HL-60/S4 treated with phorbol 12-myristate 13-acetate at 8.2 ng/mL for 4 days and 3 days (cell line): ENCODE data around the gene NTNG1.
"Not testable (repeated sequence)": the region's sequence is repeated elsewhere in the genome, so short reads cannot be mapped to it uniquely, and the experiment has no call there.

Experiments used
- in situ Hi-C: fragments of 300-500 bp; cut with MboI; formaldehyde crosslinking; loops from 2 replicates; pipeline ENCODE4 v1.15.0; 2022; ENCODE audit warnings: low sequenced_read_pairs

NTNG1 gene

DNA sequence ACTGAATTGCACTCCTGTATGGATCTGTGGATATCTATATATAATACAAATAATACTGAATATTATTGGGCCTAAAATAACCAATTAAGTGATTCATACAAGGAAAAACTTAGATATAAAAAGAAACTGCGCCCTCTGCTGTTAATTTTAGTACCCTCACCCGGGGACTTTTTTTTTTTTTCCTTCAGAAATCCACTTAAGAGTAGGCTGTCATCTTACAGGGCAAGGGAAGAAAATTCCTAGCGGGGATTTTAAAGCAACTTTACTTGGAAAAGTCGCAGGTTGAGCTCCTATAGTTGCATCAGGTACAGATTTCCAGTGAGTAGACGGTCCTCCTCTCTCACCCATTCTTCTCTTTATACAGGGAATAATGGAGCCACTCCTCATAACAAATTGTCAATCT, 1.3 kb downstream of the NTNG1 start:
- in situ Hi-C loops = no loop called here

DNA sequence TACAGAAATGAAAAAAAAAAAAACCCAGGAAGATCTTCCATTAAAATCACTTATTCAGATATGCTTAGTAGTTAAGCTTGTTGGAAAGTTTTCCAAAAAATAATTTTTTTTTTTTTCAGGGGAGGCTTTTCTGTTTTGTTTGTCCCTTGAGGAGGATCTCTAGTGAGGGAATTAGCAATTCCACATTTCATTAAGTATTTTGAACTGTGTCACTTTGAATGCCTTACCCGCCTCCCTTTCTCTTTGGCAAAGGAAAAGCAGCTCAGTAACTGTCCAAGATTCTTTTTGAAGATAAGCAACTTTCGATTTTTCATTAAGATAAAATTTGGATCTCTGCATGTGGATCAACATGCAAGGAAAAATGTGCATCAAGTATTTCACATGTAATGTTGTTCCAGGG, 1.8 kb downstream of the NTNG1 start:
- in situ Hi-C loops = no loop called here

DNA sequence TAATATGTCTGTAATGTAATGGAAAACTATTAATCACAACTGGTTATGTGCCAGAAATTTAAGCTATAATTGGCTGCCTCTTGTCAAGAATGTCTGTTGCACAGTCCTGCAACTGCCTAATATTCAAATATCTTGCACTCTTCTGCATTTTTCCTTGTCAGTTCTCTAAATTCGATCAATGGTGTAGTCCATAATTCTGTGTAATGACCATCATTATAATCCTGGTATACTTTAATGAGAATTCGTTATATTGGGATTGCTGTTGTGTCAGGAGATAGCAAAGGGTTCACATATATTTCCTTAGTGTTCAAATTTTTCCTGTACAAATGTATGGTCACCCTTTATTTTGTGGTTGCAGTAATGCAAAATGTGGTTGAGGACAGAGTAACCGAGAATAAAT, 4.8 kb downstream of the NTNG1 start:
- in situ Hi-C loops = no loop called here

DNA sequence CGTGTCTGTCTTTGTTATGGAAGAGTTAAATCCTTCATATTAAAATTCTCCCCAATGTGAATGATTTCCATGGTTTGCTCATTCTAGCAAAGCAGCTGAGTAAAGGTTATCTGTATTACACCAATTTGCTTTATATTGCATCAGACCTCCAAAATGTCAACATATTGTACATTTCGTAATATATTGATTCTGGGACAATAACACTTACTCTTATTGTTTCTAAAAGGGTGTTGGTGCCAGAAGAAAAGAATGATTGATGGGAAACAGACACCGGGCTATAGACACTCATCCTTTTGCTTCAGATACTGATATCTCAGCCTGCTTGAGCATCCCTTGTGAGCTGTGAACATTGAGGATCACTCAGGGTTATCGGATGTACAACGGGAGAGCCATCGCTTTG, 7.0 kb downstream of the NTNG1 start:
- in situ Hi-C loops = no loop called here

DNA sequence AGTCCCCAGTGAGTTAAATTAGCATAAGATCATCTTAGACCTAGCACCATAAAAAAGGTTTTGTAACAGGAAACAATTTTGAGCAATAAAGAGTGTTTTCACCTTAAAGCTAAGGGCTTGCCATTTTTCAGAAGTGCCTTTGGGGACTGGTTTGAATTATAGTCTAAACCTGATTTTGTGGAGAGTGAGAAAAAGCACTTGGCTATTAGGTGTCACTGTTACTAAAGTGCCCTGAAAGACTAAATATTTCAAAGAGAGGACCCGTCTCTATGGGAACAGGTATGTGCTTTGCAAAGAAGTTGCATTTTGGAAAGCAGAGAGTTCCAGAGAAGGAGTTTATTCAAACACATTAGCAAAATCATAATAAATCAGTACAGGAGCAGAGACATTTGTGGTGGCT, 9.1 kb downstream of the NTNG1 start:
- in situ Hi-C loops = no loop called here

DNA sequence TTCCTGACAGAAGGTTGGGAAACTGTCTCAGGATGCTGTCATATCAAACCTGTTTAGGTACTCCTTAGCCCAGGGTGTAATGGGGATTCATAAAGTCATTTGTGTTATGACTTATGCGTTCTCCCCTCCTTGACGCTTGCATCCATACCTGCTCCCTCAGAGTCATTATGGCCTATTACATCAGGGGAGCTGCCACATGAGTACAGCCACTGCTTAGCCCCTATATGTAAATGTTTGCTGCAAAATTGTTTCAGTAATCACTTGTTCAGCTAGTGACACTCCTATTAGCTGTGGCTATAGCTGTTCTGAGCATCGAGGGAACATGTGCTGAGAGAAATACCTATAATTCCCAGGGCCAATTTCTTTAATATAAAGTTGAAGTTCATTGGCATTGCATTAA, 10.5 kb downstream of the NTNG1 start:
- in situ Hi-C loops = no loop called here

DNA sequence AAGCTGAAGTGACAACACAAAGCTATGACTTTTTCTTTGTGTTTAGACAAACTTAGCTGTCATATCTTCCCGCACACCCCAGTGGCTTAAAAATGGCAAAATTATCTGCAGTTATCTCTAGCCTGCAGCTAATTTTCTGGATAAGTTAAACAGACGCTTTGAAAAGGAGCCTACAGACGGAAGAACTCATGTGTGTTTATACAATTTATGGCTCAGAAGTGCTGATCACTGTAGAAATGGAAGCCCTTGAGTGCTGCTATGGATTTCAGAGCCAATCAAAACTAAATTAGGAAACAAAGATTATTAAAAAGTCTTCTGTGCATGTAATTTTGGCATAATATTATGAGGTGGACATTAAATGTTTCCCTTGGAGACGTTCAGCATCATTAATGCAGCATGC, 11.6 kb downstream of the NTNG1 start:
- in situ Hi-C loops = no loop called here

DNA sequence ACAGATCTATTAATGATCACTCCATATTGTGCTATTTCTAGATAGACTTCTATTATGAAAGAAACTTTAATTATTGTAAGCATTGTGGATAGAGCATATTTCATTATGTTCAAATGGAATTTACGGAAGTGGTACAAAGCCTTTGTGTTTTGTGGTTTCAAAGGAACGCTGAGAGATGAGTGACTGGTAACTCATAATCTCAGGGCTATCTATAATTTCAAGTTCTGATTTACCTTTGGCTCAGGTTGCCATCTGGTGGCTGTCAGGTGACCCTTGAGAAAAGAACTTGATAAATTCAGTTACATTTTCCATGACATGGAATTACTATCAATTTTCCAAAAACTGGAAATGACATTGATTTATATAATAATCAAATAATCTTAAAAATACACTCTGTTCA, 12.2 kb downstream of the NTNG1 start:
- in situ Hi-C loops = no loop called here

DNA sequence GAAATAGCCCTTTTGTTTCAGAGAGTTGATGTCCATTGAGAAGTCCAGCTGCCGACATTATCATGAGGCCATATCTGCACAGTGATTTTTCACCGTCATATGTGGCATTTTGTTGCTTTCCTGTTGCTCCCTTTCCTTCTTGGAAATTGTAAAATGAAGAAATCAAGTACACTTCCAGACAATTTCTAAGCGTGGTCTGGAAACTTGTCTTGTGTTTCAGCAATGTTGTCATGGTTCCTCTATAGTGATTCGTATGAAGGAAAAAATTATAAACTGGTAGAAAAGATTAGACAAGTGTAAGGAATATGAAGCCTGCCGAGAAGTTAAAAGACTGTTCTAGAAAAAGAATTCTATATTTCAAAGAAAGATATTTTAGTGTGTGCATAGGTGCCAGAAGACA, 17.7 kb downstream of the NTNG1 start:
- in situ Hi-C loops = no loop called here

DNA sequence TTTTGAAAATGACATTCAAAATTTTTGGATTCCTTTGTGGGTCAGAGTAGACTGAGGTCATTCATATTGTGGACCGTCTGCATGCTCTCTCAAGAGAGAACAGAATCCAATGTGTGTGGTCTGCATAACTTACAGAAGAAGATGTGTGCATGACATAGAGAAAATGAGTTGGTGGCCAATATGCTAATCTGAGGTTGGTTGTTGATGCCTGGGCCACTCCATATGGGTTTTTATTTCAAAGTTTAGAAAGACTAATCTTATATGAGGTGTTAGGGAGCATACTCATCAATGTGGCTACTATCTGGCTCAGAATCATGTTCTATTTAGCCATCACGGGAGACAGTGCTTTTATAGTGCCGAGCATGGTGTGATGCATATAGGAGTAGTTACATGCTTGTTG, 18.2 kb downstream of the NTNG1 start:
- in situ Hi-C loops = no loop called here

DNA sequence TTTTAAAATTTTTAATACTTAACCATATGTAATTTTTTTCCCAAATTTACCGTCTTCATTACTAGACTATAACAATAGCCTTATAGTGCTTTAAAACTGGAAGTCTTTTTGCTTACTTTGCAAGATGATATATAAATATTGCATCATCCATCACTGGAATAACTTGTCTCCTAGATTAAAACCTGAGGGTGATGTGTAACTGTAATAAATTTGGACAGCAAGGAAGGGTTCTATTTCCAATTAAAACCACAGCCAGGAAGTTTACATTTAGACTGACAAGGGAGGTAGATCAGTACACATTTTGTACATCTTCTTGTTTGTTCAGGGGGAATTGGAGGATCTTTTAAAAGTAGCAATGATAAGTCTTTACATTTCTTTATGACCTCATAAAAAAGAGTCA, 21.9 kb downstream of the NTNG1 start:
- in situ Hi-C loops = no loop called here

DNA sequence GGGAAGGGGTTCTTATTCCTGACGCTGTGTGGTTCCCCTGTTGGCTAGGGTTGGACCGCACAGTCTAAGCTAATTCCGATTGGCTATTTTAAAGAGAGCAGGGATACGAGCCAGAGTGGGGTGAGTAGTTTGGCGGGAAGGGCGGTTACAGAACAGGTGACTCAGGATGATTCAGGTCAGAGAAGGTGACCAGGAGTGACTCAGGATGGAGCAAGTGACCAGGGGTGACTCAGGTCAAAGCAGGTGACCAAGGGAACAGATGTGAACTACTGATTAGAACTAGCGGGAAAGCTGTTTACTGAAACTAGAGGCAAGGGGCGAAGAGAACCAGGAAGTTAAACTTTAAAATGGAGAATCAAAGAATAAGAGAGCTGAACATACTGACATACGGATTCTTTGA, 24.1 kb downstream of the NTNG1 start:
- in situ Hi-C loops = not testable (repeated sequence)

DNA sequence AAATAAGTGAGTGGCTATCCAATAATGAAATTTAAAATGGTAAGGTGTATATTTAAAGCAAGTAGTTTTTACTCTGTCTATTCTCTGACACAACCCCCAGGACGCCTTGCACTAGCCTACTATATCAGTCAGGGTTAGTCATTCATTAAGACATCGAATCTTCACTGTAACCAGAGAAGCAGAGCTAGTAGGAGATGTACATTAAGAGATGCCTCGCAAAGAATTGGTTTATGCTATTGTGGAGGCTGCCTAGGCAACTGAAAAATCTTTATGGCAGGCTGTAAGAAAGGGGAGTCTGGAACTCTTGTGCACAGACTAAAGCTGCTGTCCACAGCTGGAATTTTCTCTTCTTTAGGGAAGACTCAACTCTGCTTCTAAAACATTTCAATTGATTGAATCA, 28.8 kb downstream of the NTNG1 start:
- in situ Hi-C loops = no loop called here

DNA sequence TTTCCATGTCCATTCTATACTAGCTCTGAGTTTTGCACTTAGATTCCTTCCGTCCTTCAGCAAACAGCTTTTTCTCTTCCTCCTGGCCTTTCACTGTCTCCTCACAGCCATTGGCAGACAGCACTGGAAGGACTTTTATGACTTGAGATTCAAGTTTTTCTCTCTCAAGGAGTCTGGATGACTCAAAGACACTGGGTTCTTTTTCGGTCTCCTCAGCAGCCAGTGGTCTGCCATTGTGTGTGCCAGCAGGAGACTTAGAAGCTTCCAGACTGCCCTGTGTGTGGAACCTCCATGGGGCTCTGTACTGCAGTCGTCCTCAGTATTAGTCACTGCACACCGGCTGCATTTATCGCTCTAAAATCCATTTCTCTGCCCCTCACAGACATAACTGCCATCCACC, 30.5 kb downstream of the NTNG1 start:
- in situ Hi-C loops = no loop called here

DNA sequence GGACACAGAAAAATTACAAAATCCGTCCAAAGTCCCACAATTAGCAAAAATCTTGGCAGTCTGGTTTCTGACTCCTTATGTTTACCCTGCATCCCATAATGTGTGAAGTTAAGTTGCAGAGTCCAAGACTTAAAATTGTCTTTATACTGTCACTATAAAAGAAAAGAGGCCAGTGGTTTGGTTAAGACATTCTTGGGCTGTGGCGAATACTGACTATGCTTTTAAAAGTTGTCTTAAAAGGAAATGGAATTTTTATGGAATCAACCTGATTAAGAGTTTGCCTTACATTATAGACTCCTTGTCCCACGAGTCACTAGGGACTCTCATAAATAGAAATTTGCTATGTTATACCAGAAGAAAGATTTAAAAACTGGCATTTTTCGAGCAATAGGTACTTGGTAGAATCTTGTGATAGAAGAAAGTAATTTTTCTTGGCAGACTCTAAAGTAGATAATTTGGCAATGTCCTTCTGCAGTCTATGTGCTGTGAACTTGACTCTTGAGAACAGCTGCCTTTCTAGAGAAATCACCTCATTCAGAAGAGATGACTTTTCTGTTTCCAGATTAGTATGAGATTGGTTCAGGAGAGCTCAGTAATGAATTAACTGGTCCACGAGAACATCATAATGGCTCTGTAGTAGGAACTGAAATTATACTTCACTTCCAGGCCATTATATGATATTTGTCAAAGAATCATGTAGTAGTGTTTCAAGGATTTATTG, 31.8 kb downstream of the NTNG1 start:
- in situ Hi-C loops = no loop called here

DNA sequence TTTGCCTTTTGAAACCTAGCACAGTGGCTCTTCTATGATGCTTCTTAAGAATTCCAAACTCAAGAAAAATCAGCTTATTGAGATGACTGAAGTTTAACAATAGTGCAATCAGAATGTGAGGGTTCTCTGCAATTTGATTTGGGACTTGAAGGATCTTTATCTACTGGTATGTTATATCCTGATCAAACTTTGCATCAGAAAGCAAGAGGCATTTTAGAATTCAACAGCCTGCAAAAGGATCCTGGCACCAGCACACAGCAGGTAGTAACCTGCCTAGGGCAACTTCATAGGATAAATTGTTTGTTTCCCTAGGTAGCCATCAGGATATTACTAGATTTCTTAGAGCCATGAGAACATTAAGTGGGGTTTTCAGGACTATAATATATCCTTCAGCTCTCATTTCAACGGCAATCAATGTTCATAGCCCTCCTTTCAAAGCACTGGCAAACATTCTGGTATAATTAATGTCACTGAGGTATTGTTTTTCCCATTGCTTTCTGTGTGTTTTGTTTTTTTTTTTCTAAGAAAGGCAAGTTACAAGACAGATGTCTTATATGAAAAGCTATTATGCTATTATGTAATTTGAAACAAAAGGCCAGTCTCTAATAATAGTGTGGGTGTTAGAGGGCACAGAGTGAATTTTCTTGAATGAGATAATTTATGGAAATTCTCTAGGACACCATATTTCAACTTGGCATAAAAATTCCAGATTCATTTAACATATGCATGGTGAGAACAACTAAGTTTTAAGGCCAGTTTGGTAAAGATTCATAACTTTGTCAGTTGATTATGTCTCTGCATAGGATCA, 34.5 kb downstream of the NTNG1 start:
- in situ Hi-C loops = no loop called here

DNA sequence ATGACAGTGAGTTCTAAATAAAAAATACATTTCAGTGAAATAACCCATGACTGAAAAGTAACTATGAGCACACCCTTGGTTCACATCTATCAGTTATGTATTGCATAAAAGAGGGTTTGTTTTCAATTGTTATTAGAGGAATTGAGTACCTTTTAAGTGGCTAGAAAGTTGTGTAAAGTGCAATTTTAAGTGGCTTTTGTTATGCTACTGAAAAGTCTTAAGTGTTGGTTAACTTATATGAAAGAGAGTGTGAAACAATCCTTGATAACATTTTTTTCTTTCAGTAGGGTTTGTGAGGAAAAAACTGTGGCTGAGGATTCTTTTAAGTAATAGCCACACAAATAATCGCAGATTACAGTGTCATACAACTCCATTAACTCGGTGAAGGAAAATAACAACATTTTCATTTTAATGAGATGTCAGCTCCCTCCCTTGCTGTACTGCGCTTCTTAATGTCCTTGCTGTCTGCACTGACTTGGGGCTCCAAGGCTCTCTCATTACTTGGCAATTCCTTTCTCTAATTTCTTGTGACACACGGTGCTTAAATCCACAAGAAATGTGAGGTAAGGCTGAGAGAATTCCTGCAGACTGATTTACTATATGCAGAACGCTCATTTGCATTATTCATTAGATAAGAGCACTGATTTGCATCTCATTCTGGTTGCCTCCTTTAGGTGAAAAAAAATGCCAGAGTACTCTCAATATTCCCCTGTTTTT, 40.6 kb downstream of the NTNG1 start:
- in situ Hi-C loops = no loop called here

DNA sequence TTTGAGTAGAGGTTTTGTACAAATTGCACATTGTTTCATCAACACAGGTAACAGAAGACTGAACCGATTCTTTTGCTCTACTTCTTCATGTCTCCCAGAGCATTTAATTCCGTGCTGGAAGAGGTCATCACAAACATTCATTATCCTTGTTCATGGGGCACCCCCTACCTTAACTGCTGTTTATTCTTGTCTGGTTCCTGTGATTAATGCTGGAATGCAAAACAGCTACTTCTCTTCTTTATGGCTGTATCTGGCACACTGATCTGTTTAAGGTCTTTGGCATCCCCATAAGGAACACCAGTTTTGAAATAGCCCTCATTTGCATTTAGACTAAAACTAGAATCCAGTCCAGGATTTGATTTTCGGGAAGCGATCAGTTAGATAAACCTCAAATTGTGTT, 42.2 kb downstream of the NTNG1 start:
- in situ Hi-C loops = no loop called here

DNA sequence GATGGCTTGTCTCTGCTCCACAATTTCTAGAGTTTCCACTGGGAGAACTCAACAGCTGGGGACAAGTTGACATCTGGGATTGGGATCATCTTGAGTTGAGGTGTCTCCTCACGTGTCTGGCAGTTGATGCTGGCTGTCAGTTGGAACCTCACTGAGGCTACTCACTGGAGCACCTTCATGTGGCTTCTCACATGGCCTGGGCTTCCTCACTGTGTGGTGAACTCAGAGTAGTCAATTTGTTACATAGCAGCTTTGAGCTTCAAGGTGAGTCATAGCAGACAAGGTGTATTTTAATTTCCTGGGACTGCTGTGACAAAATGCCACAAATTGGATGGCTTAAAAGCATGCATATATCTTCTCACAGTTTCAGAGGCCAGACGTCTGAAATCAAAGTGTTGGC, 44.0 kb downstream of the NTNG1 start:
- in situ Hi-C loops = no loop called here

DNA sequence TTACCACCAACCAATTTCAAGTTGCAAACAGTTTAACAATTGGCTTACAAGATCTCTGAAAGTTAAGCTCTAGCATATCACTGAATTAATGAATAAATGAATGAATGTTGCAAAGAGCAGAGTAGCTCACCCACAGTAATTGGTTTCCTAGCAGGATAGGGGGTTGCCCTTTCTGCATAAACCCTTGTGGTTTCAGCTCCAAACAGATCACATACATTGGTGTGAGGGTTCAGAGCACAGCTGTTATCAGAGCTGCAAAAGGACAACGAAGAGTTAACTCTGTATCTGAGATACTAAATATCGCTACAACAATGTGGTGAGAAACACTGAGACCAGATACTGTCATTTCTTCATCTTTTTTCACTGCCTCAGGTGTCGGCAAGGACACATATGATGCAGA, 46.6 kb downstream of the NTNG1 start:
- in situ Hi-C loops = no loop called here

DNA sequence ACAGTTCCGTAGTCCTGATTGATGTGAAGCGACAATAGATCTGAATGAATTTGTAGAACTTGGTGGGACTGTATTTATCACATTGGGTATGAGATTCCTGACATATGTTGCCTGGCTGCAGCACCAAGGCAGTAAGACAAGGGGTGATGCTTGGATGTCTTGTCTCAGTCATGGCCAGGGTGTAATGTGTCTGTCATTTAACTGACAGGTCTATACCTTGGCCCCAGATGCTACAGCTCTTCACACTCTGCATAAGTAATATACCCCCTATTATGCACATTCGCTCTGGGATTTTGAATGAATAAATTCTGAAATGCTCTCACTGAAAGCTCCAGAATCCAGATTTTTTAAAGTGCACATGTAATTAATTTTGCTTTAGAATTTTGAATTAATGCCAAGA, 47.3 kb downstream of the NTNG1 start:
- in situ Hi-C loops = no loop called here

DNA sequence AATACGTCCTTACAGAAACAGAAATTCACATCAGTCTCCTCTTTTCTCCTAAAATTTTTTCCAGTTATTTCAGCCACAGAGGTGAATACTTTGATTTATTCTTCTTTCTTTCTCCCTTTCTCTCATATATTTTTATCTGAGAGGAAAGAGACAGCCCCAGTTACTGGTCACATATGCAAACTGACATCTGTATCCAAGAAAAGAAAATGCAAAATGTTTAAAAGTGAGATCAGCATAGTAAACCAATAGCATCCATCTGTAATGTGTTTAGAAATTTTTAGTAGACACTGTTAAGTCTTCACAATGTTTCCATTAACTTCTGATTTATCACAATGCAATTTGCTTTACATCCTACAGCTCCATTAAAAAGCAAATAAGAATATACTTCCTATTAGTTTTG, 53.5 kb downstream of the NTNG1 start:
- in situ Hi-C loops = no loop called here
